Suprapubic skin (tissue), 3 donors: ENCODE results near the gene MICAL2.

Experiments used
- EP300 ChIP-seq: sonication (generic); formaldehyde crosslinking; IDR thresholded peaks from one replicate; pipeline ENCODE4 v1.6.1; 2017; ENCODE audit warnings: antibody characterized with exemption
- TF ChIP-seq, protein P1 (sequence below), 2 donors: fragments of 200-600 bp in 1 of 2; fragments of 450-650 bp in 1 of 2; sonication (generic) in 1 of 2; IDR thresholded peaks; one replicate each; pipeline ENCODE4 v1.5.1; 2016 to 2019; ENCODE audit warnings: antibody characterized with exemption in 2 of 2, mild to moderate bottlenecking in 1 of 2, moderate library complexity in 1 of 2

DNA sequence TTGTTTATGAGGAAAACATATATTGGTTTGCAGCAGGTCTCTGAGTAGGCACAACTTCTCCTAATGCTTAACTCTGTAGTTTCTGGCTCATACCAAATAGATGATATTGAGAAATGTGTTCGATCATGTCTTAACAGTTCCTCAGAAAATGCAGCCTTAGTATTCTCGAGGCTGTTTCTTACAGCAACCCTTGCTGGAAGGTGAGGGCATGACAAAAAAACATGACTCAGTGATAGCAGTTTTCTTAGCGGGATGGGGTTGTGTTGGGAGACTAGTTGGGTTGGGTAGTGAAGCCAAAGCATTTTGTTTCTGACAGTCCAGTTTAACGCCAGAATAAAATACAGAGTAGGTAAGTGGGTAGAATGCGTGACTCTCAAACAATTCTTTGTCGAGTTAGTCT is 172.3 kb downstream of the MICAL2 start:
- TF ChIP-seq, protein P1, sequence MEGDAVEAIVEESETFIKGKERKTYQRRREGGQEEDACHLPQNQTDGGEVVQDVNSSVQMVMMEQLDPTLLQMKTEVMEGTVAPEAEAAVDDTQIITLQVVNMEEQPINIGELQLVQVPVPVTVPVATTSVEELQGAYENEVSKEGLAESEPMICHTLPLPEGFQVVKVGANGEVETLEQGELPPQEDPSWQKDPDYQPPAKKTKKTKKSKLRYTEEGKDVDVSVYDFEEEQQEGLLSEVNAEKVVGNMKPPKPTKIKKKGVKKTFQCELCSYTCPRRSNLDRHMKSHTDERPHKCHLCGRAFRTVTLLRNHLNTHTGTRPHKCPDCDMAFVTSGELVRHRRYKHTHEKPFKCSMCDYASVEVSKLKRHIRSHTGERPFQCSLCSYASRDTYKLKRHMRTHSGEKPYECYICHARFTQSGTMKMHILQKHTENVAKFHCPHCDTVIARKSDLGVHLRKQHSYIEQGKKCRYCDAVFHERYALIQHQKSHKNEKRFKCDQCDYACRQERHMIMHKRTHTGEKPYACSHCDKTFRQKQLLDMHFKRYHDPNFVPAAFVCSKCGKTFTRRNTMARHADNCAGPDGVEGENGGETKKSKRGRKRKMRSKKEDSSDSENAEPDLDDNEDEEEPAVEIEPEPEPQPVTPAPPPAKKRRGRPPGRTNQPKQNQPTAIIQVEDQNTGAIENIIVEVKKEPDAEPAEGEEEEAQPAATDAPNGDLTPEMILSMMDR (IDR thresholded peaks at IDR 0.05) = no peak
- TF ChIP-seq EP300 = no peak
